ENCODE results near the gene DDX18.

DNA sequence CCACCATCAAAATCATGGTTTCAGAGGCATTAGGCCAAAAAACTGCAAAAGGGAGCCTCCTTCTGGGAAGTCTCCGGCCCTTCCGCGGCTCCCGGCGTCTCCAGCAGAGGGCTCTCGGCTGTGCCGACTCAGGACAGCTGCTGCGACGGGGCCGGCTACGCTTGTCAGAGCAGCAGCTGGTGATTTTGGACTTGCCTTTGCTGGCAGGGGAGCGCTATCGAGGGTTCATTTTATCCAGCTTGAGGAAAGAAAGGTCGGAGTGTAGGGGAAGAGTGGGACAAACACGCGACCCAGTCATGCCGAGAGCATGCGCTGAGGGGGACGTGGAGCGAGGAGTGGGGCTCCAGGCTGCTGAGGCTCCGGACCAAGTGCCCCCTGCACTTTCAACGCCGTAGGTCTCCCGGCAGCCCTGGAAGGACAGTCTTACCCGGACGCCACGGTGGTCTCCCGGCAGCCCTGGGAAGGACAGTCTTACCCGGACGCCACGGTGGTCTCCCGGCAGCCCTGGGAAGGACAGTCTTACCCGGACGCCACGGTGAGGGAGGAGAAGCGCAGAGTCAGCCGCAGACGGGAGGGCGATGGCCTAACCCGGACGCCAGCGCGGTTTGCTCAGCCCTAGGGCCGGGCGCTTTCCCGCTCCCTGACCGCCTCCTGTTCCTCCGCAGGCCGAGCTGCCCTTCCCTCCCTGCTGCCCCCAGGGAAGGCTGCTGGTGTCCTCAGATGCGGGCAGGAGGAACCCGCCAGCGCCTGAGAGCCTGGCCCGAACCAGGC, 21.7 kb downstream of the DDX18 start:
- TF ChIP-seq, protein P1, sequence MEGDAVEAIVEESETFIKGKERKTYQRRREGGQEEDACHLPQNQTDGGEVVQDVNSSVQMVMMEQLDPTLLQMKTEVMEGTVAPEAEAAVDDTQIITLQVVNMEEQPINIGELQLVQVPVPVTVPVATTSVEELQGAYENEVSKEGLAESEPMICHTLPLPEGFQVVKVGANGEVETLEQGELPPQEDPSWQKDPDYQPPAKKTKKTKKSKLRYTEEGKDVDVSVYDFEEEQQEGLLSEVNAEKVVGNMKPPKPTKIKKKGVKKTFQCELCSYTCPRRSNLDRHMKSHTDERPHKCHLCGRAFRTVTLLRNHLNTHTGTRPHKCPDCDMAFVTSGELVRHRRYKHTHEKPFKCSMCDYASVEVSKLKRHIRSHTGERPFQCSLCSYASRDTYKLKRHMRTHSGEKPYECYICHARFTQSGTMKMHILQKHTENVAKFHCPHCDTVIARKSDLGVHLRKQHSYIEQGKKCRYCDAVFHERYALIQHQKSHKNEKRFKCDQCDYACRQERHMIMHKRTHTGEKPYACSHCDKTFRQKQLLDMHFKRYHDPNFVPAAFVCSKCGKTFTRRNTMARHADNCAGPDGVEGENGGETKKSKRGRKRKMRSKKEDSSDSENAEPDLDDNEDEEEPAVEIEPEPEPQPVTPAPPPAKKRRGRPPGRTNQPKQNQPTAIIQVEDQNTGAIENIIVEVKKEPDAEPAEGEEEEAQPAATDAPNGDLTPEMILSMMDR (conservative IDR thresholded peaks at IDR 0.05; ENCODE audit: low read length) = peak; percentile 77
- no peak for TF ChIP-seq EZH2phosphoT487 (IDR thresholded peaks at IDR 0.05; ENCODE audit: borderline replicate concordance, low read depth, low read length)
